HG03159 (cell line): Measurements from ENCODE around the gene SGMS1.

ENCODE experiments used
- ATAC-seq: cut with Tn5 transposase; IDR thresholded peaks from one replicate; pipeline ENCODE4 v1.9.1; 2021; ENCODE audit warnings: mild to moderate bottlenecking, moderate library complexity; ENCODE audit not compliant: unreplicated experiment

The SGMS1 gene

DNA sequence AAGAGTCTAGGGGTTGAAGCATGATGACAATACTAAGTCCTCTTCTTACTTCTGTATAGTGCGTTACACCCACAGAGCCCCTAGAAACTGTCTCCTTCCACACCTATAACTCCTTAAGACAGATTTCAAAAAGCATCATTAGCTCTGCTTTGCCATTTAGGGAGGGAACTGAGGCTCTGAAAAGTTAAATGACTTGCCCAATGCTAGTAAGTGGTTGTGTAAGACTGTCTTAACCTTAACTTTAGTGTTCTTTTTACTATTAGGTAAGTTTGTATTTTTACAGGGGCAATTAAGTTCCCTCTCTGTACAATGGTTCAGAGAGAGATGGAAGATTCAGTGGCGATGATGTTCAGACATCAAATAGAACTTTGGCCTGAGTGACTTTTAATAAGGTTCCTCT is 299.7 kb downstream of the SGMS1 start:
- ATAC-seq, result no peak

- ATAC-seq, result no peak
Observed at GRCh38 chr10:50322077-50322476, 301.7 kb downstream of the SGMS1 start.

GRCh38 chr10:50318129-50318528 is 305.6 kb downstream of the SGMS1 start:
- ATAC-seq, result no peak

GRCh38 chr10:50316695-50317648 is 306.8 kb downstream of the SGMS1 start:
- no peak for ATAC-seq

- ATAC-seq, result no peak
Observed at GRCh38 chr10:50316174-50316573, 307.6 kb downstream of the SGMS1 start.

DNA sequence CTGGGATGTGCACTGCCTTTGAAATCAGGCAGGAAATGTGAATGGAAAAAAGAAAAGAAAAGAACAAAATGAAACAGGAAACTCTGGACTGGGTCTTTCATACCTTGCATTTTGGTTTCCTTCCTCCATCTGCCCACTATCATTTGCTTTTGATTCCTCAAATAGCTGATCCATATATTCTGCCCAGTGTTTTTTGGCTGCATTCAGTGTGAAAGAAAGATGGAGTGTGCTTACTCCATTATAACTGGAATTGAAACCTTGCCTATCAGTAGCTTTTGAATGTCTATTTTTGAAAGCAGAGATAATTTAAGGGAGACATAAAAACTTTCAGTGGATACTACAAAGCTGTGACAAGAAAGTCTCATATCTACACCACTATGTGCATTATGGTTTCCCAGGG is 308.3 kb downstream of the SGMS1 start:
- no peak for ATAC-seq

GRCh38 chr10:50314169-50315071 is 309.3 kb downstream of the SGMS1 start:
- ATAC-seq, result no peak

DNA sequence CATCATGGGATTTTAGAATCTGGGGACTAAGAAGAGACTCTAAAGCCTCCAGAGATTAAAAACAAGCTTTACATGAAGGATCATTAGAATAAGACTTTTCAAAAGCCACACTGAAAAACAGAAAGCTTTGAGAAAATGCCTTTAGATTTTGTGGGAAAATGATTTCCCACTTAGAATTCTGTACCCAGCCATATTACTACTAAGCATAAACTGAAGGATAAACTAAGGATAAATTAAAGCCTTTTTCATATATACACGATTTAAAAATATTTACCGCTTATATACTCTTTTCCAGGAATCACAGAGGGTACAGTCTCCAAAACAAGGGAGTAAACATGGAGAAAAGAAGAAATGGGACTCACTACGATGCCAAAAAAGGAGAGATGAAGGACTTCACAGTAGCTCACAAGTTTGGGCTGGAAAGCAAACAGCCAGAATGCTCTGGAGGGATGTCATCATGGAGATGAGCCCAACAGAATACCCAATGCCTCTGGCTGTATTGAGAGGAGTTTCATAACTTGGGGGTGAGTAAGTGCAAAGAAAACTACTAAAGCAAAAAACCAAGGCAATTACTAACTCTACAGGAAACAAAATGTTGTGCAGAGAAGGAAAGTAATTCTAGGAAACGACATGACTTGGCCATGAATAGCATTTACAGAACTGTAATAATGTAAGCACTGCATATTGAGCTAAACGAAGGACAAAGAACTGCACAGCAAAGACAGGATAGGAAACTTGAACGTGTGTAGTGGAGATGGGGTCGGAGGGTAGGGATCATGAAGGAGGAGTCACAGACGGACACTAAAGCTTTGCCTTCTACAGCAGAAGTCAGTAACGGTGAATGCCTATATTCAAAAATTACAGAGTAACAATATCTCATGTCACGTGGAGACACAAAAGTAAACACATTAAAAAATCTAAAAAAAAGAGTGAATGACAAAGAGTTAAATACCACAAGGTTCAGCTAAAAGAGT is 311.0 kb downstream of the SGMS1 start:
- ATAC-seq, result no peak

DNA sequence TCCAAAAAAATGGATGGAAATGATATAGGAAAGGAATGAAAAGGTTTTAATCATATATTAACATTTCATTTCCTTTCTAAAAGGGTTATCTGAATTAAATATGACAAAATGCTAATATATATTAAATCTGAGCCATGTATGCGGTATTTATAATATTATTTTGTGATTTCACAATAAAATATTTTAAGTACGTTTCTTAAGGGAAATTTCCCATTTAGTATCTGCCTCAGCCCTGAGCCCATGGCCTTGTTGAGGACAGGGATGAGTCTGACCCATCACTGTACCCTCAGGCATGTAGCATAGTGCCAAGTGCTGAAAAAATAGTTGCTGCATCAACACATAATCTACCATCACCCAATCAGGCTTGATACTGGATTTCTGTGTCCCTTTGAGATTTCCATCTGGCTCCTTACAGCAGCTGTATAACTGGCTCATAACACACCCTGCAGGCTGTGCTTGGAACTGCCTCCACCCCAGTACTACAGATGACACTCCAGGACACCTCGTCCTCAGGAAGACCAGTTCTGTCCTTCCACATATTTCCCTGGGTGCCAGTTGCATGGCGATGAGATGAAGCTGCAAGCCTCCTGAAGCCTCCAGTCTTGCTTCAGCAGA is 313.1 kb downstream of the SGMS1 start:
- peak; percentile 75 for ATAC-seq

DNA sequence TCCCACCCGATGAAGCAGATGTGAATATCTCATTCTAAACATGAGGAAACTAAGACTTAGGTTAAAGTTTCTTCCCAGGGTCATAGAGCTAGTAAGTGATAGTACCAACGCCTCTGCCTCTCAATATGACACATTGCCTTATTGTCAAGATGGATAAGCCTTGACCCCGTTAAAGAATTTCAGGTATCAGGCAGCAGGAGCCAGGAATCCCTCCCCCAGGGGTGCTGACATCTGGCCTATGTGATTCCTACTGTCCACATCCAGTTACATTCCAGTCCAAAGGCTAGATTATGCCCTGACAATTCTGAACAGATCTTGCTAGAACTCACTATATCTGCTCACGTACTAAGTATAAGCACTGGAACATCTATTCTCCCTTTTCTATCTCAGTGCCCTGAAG is 314.4 kb downstream of the SGMS1 start:
- ATAC-seq, result no peak

GRCh38 chr10:50304660-50305059 is 319.1 kb downstream of the SGMS1 start:
- no peak for ATAC-seq

- ATAC-seq, result no peak
Observed at GRCh38 chr10:50299948-50300669, 323.6 kb downstream of the SGMS1 start.

DNA sequence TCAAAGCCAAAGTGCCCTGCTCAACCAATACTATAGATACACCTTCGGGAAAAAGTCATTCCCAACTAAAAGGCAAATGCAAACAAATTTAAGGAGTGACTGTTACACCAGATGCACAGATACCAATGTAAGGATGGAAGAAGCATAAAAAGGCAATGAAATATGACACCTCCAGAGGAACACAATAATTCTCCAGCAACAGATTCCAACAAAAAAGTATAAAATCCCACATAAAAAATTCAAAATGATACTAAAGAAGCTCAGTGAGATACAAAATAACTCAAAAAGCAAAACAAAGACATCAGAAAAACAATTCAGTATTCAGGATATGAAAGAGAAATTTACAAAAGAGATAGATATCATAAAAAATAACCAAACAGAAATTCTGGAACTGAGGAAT is 328.4 kb downstream of the SGMS1 start:
- ATAC-seq, result no peak

- ATAC-seq, result no peak
Observed at GRCh38 chr10:50294582-50294981, 329.2 kb downstream of the SGMS1 start.

DNA sequence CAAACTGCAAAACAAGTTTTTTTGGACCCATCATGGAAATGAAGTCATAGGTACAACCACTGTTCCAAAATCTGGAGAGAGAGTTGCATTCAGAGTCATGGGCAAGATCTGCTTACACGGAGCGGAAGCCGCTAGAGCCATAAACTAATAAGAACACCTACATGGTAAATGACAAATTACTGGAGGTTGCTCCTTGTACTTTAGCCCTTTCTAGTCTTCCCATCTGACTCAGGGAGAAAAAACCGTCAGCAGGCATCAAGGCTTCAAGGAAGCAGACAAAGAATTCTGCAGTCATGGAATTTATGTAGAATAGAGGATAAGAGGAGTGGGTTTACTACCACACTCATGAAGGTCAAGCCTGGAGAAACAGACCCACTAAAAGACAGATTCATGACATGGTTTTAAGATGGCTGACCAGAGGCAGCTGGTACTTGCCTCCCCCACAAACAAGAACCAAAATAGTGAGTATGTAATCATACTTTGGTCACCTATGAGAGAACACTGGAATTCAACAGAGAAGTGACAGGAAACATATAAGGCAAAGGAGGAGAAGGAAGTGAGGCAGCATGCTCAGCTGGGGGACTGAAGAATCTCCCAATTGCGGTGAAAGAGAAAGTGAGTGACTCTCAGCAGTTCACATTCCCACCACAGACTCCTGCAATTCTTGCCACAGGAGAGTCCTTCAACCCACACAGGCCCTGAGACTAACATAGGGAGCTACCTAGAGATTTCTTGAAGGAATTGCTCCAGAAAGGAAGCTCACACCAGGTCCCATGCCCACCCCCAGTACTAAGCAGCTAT is 330.0 kb downstream of the SGMS1 start:
- ATAC-seq, result no peak

GRCh38 chr10:50291261-50291850 is 332.4 kb downstream of the SGMS1 start:
- no peak for ATAC-seq

- ATAC-seq, result no peak
Observed at GRCh38 chr10:50289196-50289595, 334.6 kb downstream of the SGMS1 start.
